Measurements from ENCODE around the gene SAMD4B.

Gene SAMD4B

DNA sequence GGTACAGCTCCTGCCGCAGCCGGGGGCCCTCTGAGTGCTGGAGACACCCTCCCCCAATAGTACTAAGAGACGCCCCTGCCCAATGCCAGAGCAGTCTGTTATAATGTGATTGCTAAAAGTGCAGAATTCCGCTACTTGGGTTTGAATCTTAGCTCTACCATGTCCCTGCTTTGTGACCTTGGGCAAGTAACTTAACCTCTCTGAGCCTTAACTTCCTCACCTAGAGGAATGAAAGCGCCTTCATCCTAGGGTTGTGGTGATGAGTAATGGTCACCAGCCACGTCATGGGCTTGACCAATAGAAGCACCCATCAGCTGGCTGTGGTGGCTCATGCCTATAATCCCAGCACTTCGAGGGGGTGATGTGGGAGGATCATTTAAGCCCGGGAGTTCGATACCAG is 76.8 kb downstream of the SAMD4B start:
- H3K36me3 ChIP-seq (ENCODE audit: insufficient read depth, low read depth, low read length): peaks cover 77% of the 10 kb centered on the region
- H3K9ac ChIP-seq (ENCODE audit: low read depth, low read length): no peak overlapping the region
- H3K4me1 ChIP-seq (ENCODE audit: insufficient read depth, low read length): peaks cover 4% of the 10 kb centered on the region; the same call in 1 of the 2 replicates
- H3K4me3 ChIP-seq (ENCODE audit: low read length): no peak overlapping the region
- H3K27ac ChIP-seq (ENCODE audit: low read length): no peak overlapping the region
- H3K9me3 ChIP-seq (ENCODE audit: insufficient read depth, low read depth, low read length): no peaks in the 10 kb centered on the region
- no peaks in the 10 kb centered on the region for H3K27me3 ChIP-seq (ENCODE audit: insufficient read depth, low read length)

DNA sequence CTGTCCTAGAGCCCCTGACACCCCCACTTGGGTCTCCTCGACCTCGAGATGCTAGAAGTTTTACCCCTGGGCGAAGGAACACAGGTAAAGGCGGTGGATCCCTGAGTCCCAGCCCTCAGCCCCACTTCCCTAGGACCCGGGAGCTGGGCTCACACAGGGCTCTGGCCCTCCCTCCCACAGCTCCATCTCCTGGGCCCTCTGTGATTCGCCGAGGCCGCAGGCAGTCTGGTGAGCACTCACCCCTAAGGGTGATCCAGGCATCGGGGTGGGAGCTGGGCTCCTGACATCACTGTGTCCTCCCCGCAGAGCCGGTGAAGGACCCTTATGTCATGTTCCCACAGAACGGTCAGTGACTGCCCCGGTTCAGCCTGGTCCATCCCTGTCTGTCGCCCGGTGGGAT is 78.5 kb downstream of the SAMD4B start:
- H3K9me3 ChIP-seq (ENCODE audit: insufficient read depth, low read depth, low read length): no peaks in the 10 kb centered on the region
- H3K4me3 ChIP-seq (ENCODE audit: low read length): no peak overlapping the region
- no peak overlapping the region for H3K9ac ChIP-seq (ENCODE audit: low read depth, low read length)
- no peaks in the 10 kb centered on the region for H3K27me3 ChIP-seq (ENCODE audit: insufficient read depth, low read length)
- H3K27ac ChIP-seq (ENCODE audit: low read length): no peak overlapping the region
- H3K36me3 ChIP-seq (ENCODE audit: insufficient read depth, low read depth, low read length): peaks cover 91% of the 10 kb centered on the region
- H3K4me1 ChIP-seq (ENCODE audit: insufficient read depth, low read length): no peaks in the 10 kb centered on the region

- Histone ChIP-seq H3K4me3 (ENCODE audit: low read length) (no peak overlapping the region), H3K4me1 (ENCODE audit: insufficient read depth, low read length) (no peaks in the 10 kb centered on the region), H3K9me3 (ENCODE audit: insufficient read depth, low read depth, low read length) (no peaks in the 10 kb centered on the region), H3K27me3 (ENCODE audit: insufficient read depth, low read length) (no peaks in the 10 kb centered on the region), H3K9ac (ENCODE audit: low read depth, low read length) (no peak overlapping the region), H3K27ac (ENCODE audit: low read length) (no peak overlapping the region), H3K36me3 (ENCODE audit: insufficient read depth, low read depth, low read length) (peaks cover 83% of the 10 kb centered on the region)
Observed at GRCh38 chr19:39422020-39422419, 79.8 kb downstream of the SAMD4B start.

- Histone ChIP-seq H3K4me3 (ENCODE audit: low read length) (no peak overlapping the region), H3K9ac (ENCODE audit: low read depth, low read length) (no peak overlapping the region), H3K36me3 (ENCODE audit: insufficient read depth, low read depth, low read length) (peaks cover 71% of the 10 kb centered on the region), H3K27ac (ENCODE audit: low read length) (no peak overlapping the region), H3K27me3 (ENCODE audit: insufficient read depth, low read length) (no peaks in the 10 kb centered on the region), H3K9me3 (ENCODE audit: insufficient read depth, low read depth, low read length) (no peaks in the 10 kb centered on the region), H3K4me1 (ENCODE audit: insufficient read depth, low read length) (peaks cover 8% of the 10 kb centered on the region; the same call in 1 of the 2 replicates)
Observed at GRCh38 chr19:39423258-39424086, 81.3 kb downstream of the SAMD4B start.

GRCh38 chr19:39424934-39425333 is 82.7 kb downstream of the SAMD4B start:
- Histone ChIP-seq H3K27ac (ENCODE audit: low read length) (no peak overlapping the region), H3K9ac (ENCODE audit: low read depth, low read length) (no peak overlapping the region), H3K27me3 (ENCODE audit: insufficient read depth, low read length) (no peaks in the 10 kb centered on the region), H3K4me1 (ENCODE audit: insufficient read depth, low read length) (peaks cover 15% of the 10 kb centered on the region), H3K4me3 (ENCODE audit: low read length) (no peak overlapping the region), H3K9me3 (ENCODE audit: insufficient read depth, low read depth, low read length) (no peaks in the 10 kb centered on the region), H3K36me3 (ENCODE audit: insufficient read depth, low read depth, low read length) (peaks cover 59% of the 10 kb centered on the region)

DNA sequence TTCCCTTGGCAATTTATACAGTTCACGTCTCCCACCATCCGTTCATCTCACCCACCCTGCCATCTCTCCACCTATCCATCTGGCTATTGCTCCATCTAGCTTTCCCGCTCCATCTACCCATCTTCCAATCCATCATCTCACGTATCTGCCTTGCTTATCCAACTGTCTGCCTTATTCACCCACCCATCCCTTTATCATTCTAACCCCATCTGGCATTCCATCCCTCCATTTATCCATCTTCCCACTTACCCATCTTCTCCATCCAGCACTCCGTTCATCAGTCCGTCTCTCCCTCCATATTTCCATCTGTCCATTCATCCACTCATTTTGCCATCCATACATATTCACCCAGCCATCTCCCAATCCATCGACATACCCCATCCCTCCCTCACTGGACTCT is 83.5 kb downstream of the SAMD4B start:
- no peak overlapping the region for H3K27ac ChIP-seq (ENCODE audit: low read length)
- peaks cover 51% of the 10 kb centered on the region for H3K36me3 ChIP-seq (ENCODE audit: insufficient read depth, low read depth, low read length)
- H3K9ac ChIP-seq (ENCODE audit: low read depth, low read length): no peak overlapping the region
- no peaks in the 10 kb centered on the region for H3K9me3 ChIP-seq (ENCODE audit: insufficient read depth, low read depth, low read length)
- H3K4me1 ChIP-seq (ENCODE audit: insufficient read depth, low read length): peaks cover 15% of the 10 kb centered on the region
- no peaks in the 10 kb centered on the region for H3K27me3 ChIP-seq (ENCODE audit: insufficient read depth, low read length)
- no peak overlapping the region for H3K4me3 ChIP-seq (ENCODE audit: low read length)

GRCh38 chr19:39426170-39426569 is 83.9 kb downstream of the SAMD4B start:
- Histone ChIP-seq H3K27ac (ENCODE audit: low read length) (no peak overlapping the region), H3K9me3 (ENCODE audit: insufficient read depth, low read depth, low read length) (no peaks in the 10 kb centered on the region), H3K4me1 (ENCODE audit: insufficient read depth, low read length) (peaks cover 15% of the 10 kb centered on the region), H3K9ac (ENCODE audit: low read depth, low read length) (no peak overlapping the region), H3K27me3 (ENCODE audit: insufficient read depth, low read length) (no peaks in the 10 kb centered on the region), H3K4me3 (ENCODE audit: low read length) (no peak overlapping the region), H3K36me3 (ENCODE audit: insufficient read depth, low read depth, low read length) (peaks cover 47% of the 10 kb centered on the region)

- H3K9me3 ChIP-seq (ENCODE audit: insufficient read depth, low read depth, low read length): no peaks in the 10 kb centered on the region
- peaks cover 15% of the 10 kb centered on the region for H3K4me1 ChIP-seq (ENCODE audit: insufficient read depth, low read length)
- no peaks in the 10 kb centered on the region for H3K27me3 ChIP-seq (ENCODE audit: insufficient read depth, low read length)
- no peak overlapping the region for H3K27ac ChIP-seq (ENCODE audit: low read length)
- H3K36me3 ChIP-seq (ENCODE audit: insufficient read depth, low read depth, low read length): peaks cover 45% of the 10 kb centered on the region
- peak overlapping the region; percentile 1; the same call in 1 of the 2 replicates for H3K4me3 ChIP-seq (ENCODE audit: low read length)
- H3K9ac ChIP-seq (ENCODE audit: low read depth, low read length): no peak overlapping the region; the same call in 1 of the 2 replicates
Observed at GRCh38 chr19:39427707-39428106, 85.5 kb downstream of the SAMD4B start.

DNA sequence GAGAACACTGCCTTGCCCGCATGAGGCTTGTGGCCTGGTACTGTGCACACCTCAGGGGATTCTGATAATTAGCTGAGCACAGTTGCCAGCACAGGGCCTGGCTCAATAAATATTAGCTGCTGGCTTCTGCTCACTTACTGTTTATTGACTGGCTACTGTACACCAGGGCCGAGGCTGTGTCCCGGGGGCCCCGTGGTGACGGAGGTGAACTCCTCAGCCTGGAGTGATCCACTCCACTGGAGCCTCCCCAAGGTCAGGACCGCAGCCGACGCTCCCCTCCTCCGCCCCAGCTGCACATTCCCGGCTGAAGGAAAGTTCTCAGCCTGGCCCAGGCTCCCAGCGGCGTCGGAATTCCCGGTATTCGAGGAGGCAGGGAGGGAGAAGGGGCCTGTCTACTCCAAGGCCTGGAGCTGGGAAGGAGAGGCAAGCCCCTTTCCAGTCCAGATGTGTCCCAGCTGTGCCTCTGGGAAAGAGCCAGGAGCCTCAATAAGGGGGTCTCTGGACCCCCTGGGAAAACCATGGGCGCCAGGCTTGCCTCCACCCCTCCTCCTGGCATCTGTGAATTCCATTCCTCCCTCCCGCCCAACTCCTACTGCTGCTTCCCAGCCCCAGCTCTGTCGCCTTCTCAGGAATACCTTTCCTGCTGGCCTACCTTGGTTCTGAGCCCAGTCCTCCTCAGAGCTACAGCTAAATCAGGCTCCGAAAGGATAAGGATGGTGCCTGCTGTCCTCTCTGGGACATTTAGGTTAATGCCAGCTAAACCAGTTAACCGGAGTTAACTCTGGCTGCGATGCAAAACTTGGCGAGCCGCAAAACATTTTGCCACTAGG is 86.3 kb downstream of the SAMD4B start:
- Histone ChIP-seq H3K9me3 (ENCODE audit: insufficient read depth, low read depth, low read length) (no peaks in the 10 kb centered on the region), H3K36me3 (ENCODE audit: insufficient read depth, low read depth, low read length) (peaks cover 45% of the 10 kb centered on the region), H3K27me3 (ENCODE audit: insufficient read depth, low read length) (no peaks in the 10 kb centered on the region), H3K4me3 (ENCODE audit: low read length) (peak overlapping the region; percentile 36; the same call in 1 of the 2 replicates), H3K27ac (ENCODE audit: low read length) (peak overlapping the region; percentile 50), H3K9ac (ENCODE audit: low read depth, low read length) (peak overlapping the region; percentile 71), H3K4me1 (ENCODE audit: insufficient read depth, low read length) (peaks cover 15% of the 10 kb centered on the region)

DNA sequence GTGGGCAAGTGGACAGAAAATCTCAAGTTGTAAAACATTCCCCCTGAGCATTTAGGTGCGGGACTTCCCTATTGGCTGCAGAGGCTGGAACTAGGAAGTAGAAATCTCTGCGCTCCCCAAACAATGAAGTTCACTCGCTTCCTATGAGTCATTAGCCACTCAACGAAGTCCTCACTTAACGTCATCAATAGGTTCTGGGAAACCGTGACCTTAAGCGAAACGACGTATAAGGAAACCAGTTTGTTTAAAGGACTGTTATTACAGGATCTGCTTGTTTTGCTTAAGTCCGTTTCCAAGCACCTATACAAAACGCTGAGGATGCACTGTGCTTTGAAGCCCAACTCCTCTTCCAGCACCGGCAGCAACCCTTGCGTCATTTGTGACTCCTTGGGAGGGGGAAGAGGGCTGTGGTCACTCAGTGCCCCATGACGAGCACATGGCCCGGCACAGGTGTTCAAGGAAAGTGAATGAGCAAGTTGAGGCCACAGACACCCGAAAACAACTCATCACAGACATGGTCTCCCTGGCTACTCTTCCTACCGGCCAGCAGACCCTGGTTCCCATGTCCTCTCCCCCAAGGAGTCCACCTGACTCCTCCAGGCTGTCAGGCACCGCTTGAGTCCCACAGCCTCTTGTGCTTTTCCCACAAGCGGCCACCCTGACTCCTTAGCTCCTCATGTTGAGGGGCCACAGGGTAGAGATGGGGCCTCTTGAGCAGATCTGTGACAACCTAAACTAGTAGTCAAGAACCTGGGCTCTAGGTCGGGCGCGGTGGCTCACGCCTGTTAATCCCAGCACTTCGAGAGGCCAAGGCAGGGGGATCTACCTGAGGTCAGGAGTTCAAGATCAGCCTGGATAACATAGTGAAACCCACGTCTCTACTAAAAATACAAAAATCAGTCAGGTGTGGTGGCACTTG is 88.7 kb downstream of the SAMD4B start:
- Histone ChIP-seq H3K4me3 (ENCODE audit: low read length) (no peak overlapping the region), H3K9me3 (ENCODE audit: insufficient read depth, low read depth, low read length) (no peaks in the 10 kb centered on the region), H3K9ac (ENCODE audit: low read depth, low read length) (0 out of 2 replicates have a peak overlapping the region, but pooled peaks have one; percentile 10), H3K4me1 (ENCODE audit: insufficient read depth, low read length) (peaks cover 20% of the 10 kb centered on the region), H3K27me3 (ENCODE audit: insufficient read depth, low read length) (no peaks in the 10 kb centered on the region), H3K36me3 (ENCODE audit: insufficient read depth, low read depth, low read length) (peaks cover 42% of the 10 kb centered on the region), H3K27ac (ENCODE audit: low read length) (peak overlapping the region; percentile 51)

DNA sequence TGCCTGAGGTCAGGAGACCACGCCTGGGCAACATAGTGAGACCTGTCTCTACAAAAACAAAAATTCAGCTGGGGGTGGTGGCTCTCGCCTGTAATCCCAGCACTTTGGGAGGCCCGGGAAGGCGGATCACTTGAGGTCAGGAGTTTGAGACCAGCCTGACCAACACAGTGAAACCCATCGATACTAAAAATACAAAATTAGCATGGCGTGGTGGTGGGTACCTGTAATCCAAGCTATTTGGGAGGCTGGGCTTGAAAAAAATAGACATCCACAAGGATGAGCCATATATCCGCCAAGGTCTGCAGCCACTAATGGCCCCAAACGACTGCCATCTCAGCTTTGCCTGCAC is 90.4 kb downstream of the SAMD4B start:
- Histone ChIP-seq H3K36me3 (ENCODE audit: insufficient read depth, low read depth, low read length) (peaks cover 39% of the 10 kb centered on the region), H3K27me3 (ENCODE audit: insufficient read depth, low read length) (no peaks in the 10 kb centered on the region), H3K27ac (ENCODE audit: low read length) (no peak overlapping the region), H3K4me1 (ENCODE audit: insufficient read depth, low read length) (peaks cover 21% of the 10 kb centered on the region), H3K9ac (ENCODE audit: low read depth, low read length) (no peak overlapping the region), H3K9me3 (ENCODE audit: insufficient read depth, low read depth, low read length) (no peaks in the 10 kb centered on the region), H3K4me3 (ENCODE audit: low read length) (no peak overlapping the region)

Data from iPS-20b (cell line).